Measurements from ENCODE around the gene ZNF570.

ZNF570 gene
- total RNA-seq, result 40.4 to 44.4 reads per million in 2 donors

- peak; percentile 70 for DNase-seq
Observed at GRCh38 chr19:37468961-37469777, at the start of gene ZNF570. TSS of gene ZNF570 (plus strand) at chr19:37469356. CDS start at chr19:37470355, 999 bp downstream.

GRCh38 chr19:37452500-37453245, 16.5 kb upstream of the ZNF570 start:
- DNase-seq, result no peak

DNA sequence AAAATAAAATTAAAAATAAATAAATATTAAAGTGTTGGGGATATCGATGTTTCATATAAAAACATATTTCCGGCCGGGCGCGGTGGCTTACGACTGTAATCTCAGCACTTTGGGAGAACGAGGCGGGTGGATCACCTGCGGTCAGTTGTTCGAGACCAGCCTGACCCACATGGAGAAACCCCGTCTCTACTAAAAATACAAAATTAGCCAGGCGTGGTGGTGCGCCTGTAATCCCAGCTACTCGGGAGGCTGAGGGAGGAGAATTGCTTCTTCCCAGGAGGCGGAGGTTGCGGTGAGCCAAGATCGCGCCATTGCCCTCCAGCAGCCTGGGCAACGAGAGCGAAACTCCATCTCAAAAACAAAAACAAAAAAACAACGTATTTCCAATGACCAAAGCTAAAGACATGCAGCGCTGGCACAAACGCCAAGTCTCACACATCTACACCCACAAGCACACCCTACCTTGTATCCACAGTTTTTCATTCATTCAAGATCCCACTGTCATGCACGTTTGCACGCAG, 2.8 kb upstream of the ZNF570 start:
- DNase-seq, result no peak

DNA sequence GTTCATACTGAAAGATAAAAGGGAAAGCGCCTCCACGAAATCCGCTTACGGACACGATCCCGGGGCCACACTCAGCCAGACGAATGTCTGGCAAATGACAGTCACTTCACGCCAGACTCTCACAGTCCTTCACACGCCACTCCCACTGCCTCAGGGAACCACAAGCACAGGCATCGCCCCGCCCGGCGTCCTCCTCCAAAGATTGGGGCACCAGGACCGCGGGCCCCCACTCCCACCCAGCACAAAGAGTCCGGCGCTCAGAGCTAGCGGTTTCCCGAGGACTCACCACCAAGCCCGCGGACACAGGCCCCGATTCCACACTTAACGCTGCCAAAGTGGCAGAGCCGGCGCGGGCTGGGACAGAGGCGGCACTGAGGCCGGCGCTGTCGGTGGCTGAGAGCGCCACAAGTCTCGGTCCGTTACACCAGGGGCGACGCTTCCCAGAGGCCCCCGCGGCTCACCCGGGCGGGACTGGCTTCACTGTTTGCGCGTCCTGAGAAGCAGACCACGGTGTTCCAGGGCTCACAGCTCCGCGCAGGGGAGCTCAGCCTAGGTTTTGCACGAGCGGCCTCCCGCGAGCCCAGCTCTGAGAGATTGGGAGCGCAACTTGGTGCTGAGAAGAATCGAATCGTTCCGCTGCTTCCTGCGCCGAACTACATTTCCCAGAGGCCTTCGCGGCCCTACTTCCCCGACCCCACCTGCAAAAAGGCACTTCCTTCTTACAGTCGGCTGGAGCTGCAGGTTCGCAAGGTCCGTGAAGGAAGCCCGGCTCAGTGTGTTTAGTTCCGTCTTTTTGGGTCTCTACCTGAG, 2.2 kb upstream of the ZNF570 start, which contains the start of gene ZNF569:
ZNF569 (minus strand) TSS at position 647 of the 810 bp plus-strand sequence. CDS start 22,523 bp downstream, outside the sequence.
- DNase-seq, result peak; percentile 59

- no peak for DNase-seq
Observed at GRCh38 chr19:37467608-37468090, 1.5 kb upstream of the ZNF570 start.

DNA sequence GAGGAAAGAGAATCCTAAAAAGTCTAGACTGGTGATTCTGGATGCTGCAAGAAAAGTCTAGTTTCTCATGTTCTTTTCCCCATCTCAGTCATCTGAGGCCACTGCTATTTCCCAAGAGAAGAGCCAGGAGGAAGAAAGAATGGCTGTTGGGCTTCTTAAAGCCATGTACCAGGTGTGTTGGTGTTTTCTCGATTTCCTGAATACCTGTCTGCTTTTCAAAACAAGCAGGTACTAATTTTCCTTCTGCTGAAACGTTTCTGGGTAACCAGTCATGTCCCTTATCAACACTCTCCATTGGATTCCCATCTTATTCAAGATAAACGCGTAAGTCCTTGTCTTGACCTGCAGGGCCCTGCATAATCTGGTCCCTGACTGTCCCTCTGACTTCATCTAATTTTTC, 1.1 kb downstream of the ZNF570 start:
- DNase-seq, result no peak

DNA sequence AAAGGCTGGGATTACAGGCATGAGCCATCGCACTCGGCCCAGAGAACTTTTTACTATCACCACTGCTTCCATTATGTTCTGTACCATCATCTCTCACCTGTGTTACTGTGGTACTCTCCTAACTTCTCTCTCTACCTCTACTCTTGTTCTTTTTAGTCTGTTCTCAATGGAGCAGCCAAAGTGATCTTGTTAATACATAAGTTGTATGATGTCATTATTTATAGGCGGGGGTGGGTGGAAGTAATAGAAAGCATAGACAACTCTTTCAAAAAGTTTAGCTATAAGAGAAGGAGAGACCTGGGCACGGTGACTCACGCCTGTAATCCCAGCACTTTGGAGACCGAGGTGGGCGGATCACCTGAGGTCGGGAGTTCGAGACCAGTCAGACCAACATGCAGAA, 3.0 kb downstream of the ZNF570 start:
- no peak for DNase-seq

- no peak for DNase-seq
Observed at GRCh38 chr19:37484406-37485168, 15.4 kb downstream of the ZNF570 start.

DNA sequence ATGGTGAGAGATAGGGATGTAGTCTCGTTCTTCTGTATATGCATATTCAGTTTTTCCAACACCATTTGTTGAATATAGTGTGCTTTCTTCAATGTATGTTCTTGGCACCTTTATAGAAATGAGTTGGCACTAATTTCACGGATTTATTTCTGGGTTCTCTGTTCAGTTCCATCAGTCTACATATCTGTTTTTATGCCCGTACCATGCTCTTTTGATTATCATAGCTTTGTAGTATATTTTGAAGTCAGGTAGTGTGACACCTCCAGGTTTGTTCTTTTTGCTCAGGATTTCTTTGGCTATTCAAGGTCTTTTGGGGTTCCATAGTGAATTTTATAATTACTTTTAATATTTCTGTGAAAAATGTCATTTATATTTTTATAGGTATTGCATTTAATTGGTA, 23.1 kb downstream of the ZNF570 start:
- no peak for DNase-seq

GRCh38 chr19:37505958-37506386, 36.8 kb downstream of the ZNF570 start:
- no peak for DNase-seq

DNA sequence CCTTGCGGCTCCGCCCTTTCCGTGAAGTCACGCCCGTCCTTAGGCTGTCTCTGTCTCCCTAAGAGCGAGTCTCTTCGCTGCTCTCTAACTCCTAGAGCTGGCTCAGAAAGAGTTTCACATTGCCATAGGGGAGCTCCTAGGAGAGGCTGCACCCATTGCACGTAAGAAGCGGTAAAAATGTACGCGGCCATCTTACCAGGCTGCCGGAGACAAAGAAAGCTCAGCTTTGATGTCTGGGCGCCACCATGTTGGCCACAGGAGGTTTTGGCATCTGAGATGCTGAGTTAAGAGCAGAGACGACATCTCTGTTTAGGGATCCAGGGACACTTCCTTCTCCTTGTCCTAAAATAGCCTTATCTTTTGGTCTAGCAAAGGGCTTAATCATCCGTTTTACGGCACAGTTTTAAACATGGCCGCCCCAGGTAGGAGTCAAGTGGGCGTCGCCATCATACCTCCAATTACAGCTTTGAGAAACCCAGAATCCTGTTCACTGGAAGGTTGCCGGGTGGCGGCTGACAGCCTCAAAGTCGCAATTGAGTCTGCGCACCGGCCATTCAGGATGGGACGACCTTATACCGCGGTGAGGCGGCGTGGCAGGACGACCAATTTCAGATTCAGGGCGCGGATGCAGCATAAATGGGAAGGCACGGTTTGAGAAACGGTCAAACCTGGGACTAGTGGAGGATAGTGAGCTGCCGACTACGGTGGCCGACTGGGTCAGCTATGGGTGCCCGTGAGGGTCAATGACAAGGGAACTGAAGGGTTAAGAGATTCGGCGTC, 37.4 kb downstream of the ZNF570 start, which contains the start of gene ZNF793:
ZNF793 (plus strand) TSS at position 553 of the 780 bp plus-strand sequence. CDS start 16,501 bp downstream, outside the sequence.
- DNase-seq, result peak; percentile 18

DNA sequence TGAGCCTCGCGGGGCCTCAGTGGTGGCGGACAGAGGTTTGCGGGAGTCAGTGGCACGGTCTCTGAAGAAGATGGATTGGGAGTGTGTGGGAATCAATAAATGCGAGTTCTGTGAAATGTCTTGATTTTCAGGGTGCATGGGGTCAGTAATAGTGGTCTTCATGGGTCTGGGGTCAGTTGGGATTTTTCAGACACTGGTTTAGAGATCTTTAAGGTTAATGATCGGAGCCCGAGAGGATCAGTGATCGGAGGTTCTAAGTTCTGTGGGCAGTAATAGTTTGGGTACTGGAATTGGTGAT, 38.0 kb downstream of the ZNF570 start:
- DNase-seq, result no peak

- DNase-seq, result no peak
Observed at GRCh38 chr19:37511186-37511585, 42.0 kb downstream of the ZNF570 start.

- DNase-seq, result no peak
Observed at GRCh38 chr19:37511821-37512220, 42.7 kb downstream of the ZNF570 start.

DNA sequence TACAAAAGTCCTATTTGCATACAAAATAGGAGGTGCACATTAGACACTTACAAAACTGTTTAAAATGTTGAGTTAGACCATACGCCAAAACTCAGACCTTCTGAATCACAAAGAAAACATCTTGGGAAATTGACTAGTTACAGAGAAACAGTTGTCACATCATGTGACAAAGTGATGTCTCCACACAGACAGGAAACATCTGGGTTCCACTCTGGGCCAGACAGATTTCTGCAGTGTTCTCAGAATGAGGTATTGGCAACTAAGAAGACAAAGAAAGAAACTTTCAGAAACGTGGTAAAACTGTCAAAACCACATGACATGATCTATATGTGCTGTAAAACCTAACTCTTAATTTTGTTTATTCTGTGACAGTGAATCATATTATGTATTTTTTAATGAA, 44.2 kb downstream of the ZNF570 start:
- no peak for DNase-seq

GRCh38 chr19:37519890-37520289, 50.7 kb downstream of the ZNF570 start:
- DNase-seq, result no peak

DNA sequence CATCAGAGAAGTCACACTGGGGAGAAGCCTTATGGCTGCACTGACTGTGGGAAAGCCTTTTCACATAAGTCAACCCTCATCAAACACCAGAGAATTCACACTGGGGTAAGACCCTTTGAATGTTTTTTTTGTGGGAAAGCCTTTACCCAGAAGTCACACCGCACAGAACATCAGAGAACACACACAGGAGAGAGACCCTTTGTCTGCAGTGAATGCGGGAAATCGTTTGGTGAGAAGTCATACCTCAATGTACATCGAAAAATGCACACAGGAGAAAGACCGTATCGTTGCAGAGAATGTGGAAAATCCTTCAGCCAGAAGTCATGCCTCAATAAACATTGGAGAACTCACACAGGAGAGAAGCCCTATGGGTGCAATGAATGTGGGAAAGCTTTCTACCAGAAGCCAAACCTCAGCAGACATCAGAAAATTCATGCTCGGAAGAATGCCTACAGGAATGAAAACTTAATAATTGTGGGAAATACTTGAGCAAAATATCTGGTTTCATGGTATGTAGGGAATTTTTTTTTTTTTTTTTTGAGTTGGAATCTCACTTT, 68.3 kb downstream of the ZNF570 start:
- DNase-seq, result no peak
